GM19468 (cell line): ENCODE data around the gene AKNA.
"Not testable (repeated sequence)": the region's sequence is repeated elsewhere in the genome, so short reads cannot be mapped to it uniquely, and the experiment has no call there.

Experiments
- ATAC-seq: cut with Tn5 transposase; IDR thresholded peaks from one replicate; pipeline ENCODE4 v1.9.1; 2021; ENCODE audit warnings: mild to moderate bottlenecking, moderate library complexity, moderate number of reproducible peaks; ENCODE audit not compliant: unreplicated experiment; ENCODE audit errors: extremely low read depth

The AKNA gene

DNA sequence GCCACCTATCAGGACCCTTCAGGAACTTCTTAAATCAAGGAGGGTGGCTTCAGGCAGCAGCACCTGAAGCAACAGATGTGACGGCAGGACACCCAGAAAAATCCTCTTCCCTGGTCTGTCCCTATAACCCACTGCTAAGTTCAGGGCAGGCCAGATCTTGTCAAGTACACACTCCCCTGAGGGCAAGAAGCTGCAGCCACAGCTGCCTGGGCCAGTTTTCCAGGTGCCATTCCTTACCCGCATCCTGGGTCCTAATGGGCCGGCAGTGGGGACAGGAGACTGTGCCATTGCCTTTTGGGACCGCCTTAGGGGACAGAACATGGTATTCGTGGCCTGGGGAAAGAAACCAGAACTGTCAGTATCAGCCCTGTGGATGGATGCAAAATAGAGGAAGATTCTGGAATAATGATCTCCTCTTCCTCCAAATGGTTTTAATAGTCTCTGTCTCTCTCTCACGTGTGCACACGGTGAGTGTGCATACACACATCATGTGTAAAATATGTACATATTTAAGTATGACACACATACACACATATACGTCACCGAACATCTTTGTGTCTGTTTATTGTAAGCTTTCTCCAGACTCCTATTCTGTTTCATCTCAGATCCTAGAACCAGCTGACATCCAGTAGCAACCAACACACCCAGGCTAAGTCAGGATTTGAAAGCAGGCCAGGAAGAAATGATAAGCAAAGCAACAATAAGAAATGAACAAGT lies 44.2 kb downstream of the AKNA start:
- ATAC-seq, result no peak

DNA sequence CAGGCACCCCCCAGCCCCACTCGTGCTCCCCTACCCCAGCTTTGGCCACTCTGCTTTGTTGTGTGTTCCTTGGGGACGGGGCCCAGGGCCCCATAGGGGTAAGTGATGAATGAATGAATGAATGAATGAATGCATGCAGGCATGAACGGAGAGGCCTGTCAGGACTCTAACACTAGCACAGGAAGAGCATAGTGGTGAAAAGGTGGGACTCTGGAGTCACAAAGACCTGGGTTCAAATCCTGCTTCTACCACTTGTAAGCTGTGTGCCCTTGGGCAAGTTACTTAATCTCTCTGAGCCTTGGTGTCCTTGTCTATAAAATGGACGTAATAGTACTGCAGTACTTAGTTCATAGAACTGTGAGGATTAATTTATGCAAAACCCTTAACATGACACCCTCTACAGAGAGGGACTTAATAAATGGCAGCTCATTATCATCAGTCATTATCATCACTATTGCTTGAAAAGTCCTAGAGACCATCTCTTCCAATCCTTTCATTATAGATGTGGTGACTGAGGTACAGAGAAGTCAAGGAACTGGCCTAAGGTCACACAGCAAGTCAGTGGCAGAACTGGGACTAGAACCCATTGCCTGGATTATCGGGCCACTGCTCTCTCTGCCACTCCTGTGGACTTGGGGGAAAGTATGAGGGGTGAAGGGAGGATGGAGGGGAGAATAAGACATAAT lies 44.9 kb downstream of the AKNA start:
- ATAC-seq, result no peak

DNA sequence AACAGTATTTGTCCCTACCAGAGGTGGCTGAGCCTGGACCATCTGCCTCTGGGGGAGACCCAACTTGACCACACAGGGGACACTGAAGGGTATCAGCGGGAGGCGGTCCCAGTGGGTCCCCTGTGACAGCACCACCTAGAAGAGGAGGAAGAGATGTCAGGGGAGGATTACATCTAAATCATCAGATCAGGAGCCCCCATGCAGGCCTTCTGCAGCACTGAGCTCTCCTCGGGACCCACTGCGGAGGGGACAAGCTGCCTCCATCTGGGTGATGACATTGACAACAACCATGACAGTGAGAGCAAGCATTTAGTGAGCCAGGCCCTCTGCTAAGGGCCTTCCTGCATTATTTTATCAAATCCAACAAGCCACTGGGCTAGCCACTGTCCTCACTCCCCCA lies 45.8 kb downstream of the AKNA start:
- ATAC-seq, result no peak

DNA sequence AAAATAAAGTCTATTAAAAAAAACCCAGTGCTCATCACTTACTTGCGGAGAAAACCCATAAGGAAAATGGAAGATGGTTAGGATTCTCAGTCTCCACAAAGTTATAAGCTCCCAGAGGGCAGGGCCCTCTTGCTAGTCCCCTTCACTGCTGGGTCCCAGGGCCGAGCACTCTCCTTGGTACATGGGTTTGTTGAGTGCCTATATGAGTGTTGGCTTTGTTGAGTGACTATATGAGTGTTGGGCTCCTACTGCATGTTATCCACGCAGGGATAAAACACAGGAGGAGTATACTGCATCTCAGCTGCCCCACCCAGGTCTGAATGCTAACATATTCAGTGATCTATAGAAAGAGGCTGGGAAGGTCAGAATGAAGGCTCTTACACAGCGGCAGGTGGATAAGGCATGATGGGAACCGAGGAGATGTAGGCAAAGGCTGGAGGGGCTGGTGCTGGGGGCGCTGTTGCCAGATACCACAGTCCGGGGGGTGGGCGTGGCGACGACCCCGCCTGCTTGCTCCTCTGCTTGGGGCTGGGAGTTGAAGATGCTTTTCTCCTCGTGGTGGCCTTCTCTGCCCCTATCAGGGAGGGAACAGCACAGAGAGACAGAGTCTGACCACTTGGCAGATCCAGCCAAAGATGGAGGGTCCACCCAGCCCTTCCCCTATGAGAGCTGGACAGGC lies 46.5 kb downstream of the AKNA start:
- ATAC-seq, result no peak

DNA sequence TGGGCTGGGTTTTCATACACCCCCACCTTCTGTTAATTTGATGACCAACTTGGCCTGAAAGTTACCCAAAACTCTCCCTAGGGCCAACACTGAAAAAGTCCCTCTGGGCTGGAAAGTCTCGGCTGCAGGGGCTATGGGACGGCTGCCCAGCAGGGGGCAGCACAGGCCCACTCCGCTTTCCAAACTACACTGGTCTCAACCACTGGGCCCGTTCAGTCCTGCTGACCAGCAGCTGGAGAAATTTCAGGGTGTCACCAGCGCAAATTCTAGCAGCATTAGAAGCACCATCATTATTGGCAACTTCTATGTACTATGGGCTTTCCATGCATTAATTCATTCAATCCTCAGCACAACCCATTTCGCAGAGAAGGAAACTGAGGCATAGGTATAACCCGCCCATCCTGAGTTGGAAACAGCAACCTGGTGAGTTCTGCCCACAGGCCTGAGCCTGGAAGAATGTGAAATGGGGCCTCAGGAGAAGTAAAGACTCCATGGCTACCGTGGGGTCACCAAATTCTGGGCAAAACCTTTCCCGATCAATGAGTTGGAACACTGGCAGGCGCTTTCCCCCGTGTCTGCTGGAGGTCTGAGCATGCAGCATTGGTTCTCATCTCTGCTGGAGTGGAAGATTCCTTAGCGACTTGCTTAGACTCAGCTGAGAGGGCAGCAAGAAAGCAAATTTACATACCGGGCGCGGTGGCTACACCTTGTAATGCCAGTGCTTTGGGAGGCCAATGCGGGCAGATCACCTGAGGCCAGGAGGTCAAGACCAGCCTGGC lies 48.5 kb downstream of the AKNA start:
- ATAC-seq, result no peak

DNA sequence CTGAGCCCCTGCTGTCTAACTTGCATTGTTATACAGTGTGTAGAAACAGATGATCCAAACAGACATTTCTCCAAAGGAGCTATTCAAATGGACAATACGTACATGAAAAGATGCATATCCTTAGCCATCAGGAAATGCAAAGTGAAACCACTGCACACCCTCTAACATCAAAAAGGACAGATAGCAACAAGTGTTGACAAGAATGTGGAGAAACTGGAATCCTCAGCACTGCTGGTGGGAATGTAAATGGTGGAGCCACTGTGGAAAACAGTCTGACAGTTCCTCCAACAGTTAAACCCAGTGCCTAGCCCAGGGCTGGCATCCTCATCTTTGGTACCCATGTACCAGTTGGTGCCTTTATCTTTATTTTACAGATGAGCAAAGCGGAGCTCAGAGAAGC lies 49.6 kb downstream of the AKNA start:
- no peak for ATAC-seq

DNA sequence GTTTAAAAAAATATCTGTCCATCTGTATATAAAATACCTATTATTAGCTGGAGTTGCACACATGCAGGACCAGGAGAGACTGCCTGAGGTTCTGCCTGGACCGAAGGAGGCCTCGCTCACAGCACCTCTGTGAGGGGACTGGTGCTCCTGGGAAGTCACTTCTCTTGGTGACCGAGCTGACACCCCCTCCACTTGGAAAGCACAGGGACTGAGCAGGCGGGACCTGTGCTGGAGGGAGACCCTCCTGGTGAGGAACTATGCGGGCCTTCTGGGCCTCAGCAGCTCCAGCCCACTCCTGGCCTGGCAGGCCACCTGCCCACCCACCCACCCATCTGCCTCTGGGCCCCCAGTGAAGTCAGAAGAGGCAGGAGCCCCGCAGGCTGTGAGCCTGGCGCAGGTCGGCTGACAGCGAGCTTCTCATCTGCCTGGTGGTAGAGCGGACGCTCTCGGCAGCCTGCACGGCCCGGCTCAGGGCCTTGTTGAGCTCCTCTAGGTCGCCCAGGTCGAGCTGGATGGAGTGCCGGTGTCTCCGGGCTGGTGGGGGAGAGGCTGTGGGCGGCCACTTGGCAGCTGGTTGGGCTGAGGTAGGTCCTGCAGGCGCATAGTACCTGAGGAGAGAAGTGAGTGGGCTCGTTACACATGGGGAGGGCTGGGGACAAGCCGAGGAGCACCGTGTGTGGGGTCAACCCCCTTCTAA lies 50.9 kb downstream of the AKNA start:
- no peak for ATAC-seq

DNA sequence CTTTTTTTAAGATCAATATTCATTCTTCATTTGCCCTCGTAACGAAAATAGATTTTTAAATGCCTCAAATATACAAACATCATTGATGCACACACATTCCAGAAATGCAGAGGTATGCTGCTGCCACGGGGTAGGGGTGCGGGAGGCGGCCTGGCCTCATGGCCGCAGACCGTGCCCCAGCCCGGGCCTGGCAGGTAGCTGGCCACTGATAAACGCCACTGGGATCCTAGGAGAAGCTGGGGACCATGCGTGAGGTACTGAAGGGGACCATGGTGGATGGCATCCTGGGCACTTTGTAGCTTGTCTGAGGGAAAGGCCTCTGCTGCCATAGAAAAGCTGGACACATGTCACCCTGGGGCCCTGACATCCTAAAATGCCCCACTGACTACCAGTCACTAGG lies 51.6 kb downstream of the AKNA start:
- ATAC-seq, result no peak

DNA sequence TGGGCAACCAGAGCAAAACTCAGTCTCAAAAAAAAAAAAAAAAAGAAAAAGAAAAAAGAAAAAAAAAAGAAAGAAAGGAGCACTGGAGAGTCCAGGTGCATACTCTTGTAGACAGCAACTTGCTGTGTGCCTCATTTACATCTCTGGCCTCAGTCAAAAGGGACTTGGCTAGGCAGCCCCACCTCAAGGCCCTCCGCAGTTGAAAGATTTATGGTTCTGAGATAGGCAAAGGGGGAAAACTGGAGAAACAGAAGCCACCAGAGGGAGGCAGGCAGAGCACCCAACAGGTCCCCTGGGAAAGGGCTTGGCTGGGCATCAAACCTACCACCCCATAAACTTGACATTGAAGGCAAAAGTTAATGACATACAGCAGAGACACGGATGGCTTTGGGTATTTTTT lies 52.0 kb downstream of the AKNA start:
- ATAC-seq, result no peak

DNA sequence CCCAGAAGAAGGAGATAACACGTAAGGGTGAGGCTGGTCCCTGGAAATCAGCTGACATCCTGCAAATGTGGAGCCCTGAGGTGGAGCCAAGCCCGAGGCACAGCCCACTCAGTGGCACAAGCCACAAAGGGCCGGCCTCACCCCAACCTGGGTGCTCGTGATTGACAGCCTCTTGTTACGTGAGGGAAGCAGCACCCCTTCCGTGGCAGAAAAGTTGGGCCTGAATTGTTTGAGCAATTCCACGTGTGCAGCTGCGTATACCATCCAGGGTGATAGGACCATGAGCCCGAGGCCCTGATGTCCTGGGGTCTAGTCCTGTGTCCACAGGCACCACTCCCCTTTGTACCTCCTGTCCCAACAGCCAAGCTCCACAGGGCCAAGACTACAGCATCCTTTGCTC lies 53.3 kb downstream of the AKNA start:
- no peak for ATAC-seq

DNA sequence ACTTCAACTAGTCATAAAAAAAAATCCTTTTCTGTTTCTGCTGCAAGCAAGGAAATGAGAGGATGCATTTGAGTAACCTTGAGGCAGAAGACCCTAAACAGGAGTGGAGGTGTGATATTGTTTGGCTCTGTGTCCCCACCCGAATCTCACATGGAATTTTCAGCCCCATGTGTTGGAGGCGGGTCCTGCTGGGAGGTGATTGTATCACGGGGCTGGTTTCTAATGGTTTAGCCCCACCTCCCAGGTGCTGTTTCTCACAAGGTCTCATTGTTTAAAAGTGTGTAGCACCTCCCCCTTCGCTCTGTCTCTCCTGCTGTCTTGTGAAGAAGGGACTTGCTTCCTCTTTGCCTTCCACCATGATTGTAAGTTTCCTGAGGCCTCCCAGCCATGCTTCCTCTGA lies 54.1 kb downstream of the AKNA start:
- not testable (repeated sequence) for ATAC-seq

DNA sequence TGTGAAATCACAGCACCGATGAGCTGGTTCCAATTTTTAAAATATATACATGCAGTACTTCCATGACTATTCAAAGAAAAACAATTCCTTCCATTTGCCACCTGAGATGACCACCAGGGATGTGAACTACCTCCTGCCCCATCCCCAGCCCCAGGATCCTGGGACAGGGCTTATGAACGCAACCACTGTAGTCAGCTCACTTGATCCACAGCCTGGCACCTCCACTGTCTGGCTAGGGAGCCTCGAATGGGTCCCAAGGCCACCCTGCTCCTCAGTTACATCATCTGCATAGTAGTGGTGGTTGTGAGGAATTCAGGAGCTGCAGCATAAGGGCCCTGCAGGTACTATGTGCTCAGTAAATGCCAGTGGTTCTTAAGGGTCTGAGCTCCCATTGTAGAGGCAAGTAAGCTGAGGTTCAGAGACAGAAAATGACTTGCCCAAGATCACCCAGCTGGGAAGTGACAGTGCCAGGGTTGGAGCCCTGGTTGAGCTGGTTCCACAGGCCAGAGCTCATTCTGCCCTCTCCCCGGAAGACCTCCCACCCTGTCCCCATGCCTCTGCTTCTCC lies 55.2 kb downstream of the AKNA start:
- ATAC-seq, result not testable (repeated sequence)

DNA sequence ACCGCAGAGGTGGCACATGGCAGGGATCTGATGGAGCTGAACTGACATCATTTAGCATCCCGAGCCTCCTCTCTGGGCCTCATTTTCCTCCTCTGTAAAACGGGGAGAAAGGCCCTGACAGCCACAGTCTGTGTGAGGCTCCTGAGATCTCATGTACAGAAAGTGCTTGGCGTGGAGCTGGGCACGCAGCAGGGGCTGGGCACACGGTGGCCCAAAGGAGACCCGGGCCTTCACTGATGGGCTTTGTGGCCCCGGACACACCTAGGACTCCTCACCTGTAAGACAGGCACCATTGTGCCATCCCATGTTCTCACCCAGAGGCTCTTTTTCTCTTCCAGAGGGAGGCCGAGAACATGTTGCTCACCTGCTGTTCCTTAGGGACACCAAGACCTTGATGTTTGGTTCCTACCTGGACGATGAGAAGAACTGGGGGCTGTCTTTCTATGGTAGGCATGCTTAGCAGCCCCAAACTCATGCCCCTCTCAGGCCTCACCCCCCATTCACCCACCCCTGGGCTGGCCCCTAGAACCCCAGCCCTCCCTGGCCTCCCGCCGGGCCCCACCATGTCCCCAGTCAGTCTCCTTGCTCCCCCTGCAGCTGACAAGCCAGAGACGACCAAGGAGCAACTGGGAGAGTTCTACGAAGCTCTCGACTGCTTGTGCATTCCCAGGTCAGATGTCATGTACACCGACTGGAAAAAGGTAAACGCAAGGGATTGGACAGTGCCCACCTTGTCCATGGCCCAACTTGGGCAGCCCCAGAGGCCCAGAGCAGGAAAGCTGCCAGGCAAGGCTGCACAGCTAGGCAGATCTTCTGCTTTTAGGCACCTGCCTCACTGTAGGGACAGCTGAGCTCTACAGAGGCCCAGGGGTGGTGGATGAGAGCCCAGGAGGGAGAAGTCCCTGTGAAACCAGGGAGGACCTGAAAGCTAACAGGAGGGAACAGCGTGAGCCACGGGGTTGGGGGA lies 56.3 kb downstream of the AKNA start:
- not testable (repeated sequence) for ATAC-seq

DNA sequence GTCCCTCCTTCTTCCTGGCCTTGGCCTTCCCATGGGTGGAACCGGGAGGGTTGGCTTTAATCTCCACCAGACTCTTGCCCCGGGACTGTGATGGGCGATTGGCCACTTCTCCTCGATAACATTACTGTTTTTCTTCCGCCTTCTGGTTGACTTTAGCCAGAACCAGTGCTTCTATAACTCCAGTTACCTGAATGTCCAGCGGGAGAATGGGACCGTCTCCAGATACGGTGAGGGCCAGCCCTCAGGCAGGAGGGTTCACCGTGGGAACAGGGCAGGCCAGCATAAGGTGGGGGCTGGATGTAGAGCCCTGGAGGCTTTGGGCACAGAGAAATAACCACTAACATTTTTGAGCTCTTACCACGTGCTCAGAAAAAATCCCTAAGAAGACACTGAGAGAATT lies 57.1 kb downstream of the AKNA start:
- no peak for ATAC-seq

DNA sequence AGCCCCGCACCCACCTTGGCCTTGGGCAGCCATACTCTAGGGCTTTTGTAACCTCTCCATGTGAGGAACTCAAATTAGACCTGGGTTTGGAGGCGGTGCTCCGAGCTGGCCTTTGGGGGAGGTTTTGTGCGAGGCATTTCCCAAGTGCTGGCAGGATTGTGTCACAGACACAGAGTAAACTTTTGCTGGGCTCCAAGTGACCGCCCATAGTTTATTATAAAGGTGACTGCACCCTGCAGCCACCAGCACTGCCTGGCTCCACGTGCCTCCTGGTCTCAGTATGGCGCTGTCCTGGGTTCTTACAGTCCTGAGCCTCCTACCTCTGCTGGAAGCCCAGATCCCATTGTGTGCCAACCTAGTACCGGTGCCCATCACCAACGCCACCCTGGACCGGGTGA lies 58.2 kb downstream of the AKNA start, which contains the start of gene ORM2:
Gene ORM2 (plus strand): TSS at position 245 of the 398 bp plus-strand sequence. CDS start 36 bp downstream, at position 281.
- not testable (repeated sequence) for ATAC-seq

DNA sequence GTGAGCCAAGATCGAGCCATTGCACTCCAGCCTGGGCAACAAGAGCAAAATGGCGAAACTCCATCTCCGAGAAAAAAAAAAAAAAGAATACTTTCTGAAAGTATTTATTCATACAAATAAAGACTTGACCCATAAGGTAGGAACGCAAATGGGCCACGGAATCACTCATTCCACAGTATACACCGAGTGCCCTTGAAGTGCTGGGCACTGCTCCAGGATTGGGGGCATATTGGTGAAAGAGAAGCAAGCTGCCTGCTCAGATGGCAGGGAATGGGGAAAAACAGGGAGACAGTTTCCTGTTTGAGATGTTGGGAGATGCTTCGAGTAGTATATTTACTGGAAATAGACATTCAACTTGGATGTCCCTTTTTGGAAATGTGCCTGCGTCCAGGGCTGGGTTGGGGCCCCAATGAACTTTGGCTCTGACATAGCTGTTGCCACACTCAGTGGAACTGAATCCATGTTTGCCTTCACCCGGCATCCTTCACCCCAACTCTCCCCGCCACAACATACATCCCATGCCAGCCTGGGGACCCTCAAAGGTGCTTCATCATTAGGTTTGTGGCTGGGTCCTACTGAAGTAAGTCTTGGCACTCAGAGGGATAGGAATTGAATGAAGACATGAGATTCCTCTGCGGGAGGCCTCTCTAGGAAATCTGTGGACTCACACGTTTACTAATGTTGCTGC lies 58.7 kb downstream of the AKNA start:
- ATAC-seq, result not testable (repeated sequence)

DNA sequence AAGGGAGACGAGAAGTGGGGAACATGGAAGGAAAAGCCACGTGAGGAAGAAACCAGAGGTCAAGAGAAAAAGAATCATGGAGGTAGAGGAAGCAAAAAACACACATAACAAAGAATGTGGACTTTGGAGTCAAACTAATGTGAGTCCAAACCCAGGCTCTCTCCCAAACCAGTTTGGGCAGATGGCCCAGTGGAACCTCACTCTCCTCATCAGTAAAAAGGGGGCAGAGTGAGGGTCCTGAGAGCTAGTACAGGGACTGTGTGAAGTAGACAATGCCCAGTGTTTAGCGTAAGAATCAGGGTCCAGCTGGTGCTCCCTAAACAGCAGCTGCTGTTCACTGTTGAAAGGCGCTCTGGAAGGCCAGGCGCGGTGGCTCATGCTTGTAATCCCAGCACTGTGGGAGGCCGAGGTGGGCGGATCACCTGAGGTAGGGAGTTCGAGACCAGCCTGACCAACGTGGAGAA lies 59.4 kb downstream of the AKNA start:
- not testable (repeated sequence) for ATAC-seq

DNA sequence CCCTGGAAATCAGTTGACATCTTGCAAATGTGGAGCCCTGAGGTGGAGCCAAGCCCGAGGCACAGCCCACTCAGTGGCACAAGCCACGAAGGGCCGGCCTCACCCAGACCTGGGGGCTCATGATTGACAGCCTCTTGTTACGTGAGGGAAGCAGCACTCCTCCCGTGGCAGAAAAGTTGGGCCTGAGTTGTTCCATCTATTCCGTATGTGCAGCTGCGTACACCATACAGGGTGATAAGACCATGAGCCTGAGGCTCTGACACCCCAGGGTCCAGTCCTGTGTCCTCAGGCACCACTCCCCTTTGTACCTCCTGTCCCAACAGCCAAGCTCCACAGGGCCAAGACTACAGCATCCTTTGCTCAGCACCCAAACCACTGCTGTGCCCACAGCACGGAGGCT lies 60.0 kb downstream of the AKNA start:
- no peak for ATAC-seq
